GM12873 (cell line): Measurements from ENCODE around the gene PLCXD1.

Source experiments
- TF ChIP-seq, protein P1 (sequence below): IDR thresholded peaks from 2 replicates; pipeline ENCODE4 v1.5.1; 2012; ENCODE audit warnings: low read depth, mild to moderate bottlenecking, moderate library complexity, low read length, control low read depth; ENCODE audit not compliant: insufficient read depth; ENCODE audit errors: missing control alignments

PLCXD1 gene

DNA sequence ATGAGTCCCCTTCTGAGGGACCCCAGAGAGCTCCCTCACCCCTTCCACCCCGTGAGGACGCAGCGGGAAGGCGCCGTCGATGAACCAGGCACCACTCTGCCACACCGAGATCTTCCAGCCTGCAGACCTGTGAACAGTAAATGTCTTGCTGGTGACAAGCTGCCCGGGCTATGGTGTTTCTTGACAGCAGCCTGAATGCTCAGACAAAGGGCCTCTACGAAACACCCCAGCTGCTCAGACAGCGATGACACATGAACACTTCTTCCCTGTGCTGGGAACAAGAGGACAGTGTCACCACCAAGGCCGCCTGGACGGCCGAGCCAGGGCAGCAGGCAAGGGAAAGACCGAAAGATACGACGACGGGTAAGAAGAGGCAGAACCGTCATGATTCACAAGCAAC lies 68.0 kb downstream of the PLCXD1 start:
- TF ChIP-seq, protein P1, sequence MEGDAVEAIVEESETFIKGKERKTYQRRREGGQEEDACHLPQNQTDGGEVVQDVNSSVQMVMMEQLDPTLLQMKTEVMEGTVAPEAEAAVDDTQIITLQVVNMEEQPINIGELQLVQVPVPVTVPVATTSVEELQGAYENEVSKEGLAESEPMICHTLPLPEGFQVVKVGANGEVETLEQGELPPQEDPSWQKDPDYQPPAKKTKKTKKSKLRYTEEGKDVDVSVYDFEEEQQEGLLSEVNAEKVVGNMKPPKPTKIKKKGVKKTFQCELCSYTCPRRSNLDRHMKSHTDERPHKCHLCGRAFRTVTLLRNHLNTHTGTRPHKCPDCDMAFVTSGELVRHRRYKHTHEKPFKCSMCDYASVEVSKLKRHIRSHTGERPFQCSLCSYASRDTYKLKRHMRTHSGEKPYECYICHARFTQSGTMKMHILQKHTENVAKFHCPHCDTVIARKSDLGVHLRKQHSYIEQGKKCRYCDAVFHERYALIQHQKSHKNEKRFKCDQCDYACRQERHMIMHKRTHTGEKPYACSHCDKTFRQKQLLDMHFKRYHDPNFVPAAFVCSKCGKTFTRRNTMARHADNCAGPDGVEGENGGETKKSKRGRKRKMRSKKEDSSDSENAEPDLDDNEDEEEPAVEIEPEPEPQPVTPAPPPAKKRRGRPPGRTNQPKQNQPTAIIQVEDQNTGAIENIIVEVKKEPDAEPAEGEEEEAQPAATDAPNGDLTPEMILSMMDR = no peak

DNA sequence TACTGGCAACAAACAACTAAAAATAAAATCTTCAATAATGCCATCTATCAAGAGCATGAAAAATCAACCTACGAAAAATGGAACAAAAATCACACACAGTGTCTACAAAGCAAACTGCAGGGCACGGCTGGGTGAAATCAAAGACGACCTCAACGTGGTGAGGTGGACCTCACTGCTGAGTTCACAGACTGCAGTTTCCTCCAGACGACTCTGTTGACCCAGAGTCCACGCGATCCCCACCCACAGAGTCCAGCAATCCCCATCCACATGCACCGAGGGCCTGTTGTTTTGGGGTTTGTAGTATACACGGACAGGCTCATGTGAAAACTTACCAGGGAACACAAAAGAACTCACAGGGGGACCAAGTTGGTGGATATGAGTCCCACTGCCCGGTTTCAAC lies 68.5 kb downstream of the PLCXD1 start:
- TF ChIP-seq, protein P1 = no peak

DNA sequence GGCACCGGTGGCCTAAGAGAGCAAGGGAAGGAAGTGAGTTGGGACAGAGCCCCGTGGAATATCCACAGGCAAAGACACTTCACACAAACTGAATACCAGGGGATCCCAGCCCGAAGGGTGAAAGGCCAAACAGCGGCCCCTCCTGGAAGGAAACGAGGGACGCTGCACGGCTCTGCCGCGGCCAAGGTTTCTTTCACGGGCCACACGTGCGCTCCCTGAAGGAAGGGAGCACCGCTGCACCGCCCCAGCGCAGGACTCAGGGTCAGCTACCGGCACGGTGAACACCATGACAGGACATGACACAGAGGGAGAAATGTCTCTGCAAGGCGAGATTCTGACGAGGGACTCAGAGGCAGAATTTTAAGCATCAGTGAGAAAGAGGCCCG lies 69.0 kb downstream of the PLCXD1 start:
- TF ChIP-seq, protein P1 = no peak

DNA sequence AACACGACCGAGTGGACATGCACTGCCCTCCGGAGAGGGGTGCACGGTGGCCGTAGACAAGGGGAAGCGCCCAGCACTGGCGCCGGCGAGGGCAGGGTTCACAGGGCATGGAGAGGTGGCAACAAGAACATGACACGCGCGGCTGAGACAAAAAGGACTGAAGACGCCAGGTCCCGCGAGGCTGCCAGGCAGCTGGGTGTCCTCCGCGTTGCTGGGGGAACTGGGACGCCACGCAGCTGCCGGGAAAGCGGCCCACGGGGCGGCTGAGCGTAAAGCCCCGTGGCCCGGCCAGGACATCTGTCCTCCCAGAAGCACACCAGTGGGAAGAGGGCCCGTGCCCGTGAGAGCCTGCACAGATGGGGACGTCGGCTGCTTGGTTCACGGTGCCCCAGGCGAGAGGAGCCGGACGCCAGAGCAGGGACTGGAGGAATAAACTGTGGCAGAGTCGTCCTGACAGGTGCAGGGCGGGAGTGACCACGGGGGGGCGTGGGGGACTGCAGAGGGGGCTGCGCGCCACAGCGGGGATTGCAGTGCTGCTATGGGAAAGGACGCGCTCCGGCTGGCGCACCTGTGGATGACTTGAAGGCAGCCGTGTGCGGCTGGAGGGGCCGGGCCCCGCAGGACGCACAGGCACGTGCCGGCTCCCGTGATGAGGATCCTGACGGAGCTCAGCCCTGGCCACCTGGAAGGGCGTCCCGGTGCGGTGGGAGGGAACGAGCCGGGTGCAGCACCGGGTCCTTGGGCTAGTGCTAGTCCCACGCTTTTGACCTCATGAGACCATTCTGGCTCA lies 69.5 kb downstream of the PLCXD1 start:
- TF ChIP-seq, protein P1 = no peak

DNA sequence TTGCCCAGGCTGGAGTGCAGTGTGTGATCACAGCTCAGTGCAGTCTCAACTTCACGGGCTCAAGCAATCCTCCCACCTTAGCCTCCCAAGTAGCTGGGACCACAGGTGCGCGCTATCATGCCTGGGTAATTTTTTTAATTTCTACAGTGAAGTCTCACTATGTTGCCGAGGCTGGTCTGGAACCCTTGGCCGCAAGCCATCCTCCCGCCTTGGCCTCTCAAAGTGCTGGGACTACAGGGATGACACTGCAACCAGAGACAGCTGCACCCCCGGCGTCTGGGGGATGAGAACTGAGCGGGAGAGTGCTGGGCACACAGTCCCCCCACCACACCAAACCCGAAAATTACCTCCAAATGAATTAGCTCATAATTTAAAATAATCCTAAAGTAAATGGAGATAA lies 70.6 kb downstream of the PLCXD1 start:
- TF ChIP-seq, protein P1 = no peak

DNA sequence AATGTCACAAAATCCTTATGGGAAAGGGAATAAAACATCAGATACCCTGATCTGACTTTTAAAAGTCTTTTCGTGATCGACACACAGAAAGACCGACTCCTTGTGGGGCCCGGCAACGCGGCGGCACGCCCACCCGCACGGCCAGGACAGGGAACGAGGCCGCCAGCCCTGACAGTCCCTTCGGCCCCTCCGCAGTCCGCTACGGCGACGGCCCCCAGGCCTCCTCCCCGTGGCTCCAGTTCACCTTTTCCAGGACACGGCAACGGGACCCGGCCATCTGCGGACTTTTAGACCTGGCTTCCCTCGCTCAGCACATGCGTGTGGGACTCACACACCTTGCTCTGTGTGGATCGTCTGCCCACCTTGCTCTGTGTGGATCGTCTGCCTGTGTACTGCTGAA lies 71.0 kb downstream of the PLCXD1 start:
- TF ChIP-seq, protein P1 = no peak

DNA sequence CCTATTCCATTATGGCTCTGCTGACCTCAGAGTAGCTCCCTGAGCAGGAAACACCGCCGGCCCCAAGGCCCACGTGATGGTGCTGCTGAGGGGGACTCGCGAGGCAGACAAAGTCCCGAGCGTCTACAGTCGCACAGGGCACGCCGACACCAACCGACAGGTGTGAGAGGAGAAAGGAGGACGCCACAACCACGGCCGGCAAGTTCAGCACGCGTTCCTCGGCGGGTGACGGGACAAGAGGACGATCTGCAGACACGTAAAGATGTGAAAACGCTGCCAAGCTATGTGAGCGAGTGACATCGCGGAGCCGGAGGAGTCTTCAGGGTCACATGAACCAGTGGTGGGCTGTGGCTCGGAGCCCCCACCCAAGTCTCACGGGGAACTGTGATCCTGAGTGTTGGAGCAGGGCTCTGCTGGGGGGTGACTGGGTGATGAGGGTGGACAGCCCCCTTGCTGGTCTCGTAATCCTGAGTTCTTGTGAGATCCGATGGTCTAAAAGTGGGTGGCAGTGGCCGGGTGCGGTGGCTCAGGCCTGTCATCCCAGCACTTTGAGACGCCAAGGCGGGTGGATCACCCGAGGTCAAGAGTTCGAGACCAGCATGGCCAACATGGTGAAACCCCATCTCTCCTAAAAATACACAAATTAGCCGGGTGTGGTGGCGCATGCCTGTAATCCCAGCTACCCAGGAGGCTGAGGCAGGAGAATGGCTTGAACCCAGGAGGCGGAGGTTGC lies 71.6 kb downstream of the PLCXD1 start:
- TF ChIP-seq, protein P1 = no peak
